Activated naive CD4-positive, alpha-beta T cell treated with anti-CD3 and anti-CD28 coated beads, Interleukin-2, amount 50 U/mL, for 72 hours (primary cell): ENCODE data around the gene SERPINA10. TPM values are rescaled to one million over a fixed set of nuclear protein-coding genes. Genes with fewer than 3 reads are reported as not detected.

Source experiments
- ATAC-seq, 2 donors: fragments of 150-1000 bp; cut with Tn5 transposase; 2 replicates each; pipeline ENCODE4 v1.10.0; 2021; ENCODE audit warnings: mild to moderate bottlenecking in 2 of 2, moderate library complexity in 2 of 2
- DNase-seq, 2 donors: peaks; one replicate each; pipeline ENCODE4 v3.0.0; 2021 to 2022; ENCODE audit warnings: low spot score in 2 of 2
- H3K27ac Mint-ChIP-seq, 2 donors: one replicate each; pipeline ENCODE4 v1.8.0; 2022; ENCODE audit warnings: mild to moderate bottlenecking in 2 of 2, mixed read lengths in 2 of 2
- H3K36me3 Mint-ChIP-seq, 2 donors: one replicate each; pipeline ENCODE4 v1.8.0; 2022; ENCODE audit warnings: mixed read lengths in 2 of 2
- H3K9me3 Mint-ChIP-seq, 2 donors: one replicate each; pipeline ENCODE4 v1.8.0; 2022; ENCODE audit warnings: mixed read lengths in 2 of 2
- total RNA-seq, 2 donors: library from RNA; stranded (reverse); gene quantifications; one replicate each; pipeline ENCODE4 v1.2.3, GENCODE V29; 2022

Gene SERPINA10
- total RNA-seq = not detected

- ATAC-seq = no peak
- no peak within 1 kb of the TSS for H3K27ac Mint-ChIP-seq
These were observed at the start of gene SERPINA10 for GRCh38 chr14:94292872-94293577. Gene SERPINA10, minus strand, starts transcription at chr14:94293268. Its CDS starts 2,675 bp downstream, at chr14:94290593.

GRCh38 chr14:94342334-94342934 lies 49.4 kb upstream of the SERPINA10 start:
- no peak for DNase-seq
- peak overlapping the region in 1 of 2 donors; percentile 1 for H3K27ac Mint-ChIP-seq

More at GRCh38 chr14:94292872-94293577, at the start of gene SERPINA10:
- DNase-seq = no peak
- H3K9me3 Mint-ChIP-seq = peaks cover 0 to 6% of the 10 kb centered on the region in 2 donors
- H3K36me3 Mint-ChIP-seq = peaks cover 0 to 5% of the 10 kb centered on the region in 2 donors

GRCh38 chr14:94341656-94342333 lies 48.7 kb upstream of the SERPINA10 start:
- DNase-seq = no peak
- peak overlapping the region; percentile 1 to 22 for H3K27ac Mint-ChIP-seq
- ATAC-seq = no peak
- H3K36me3 Mint-ChIP-seq = peaks cover 17% of the 10 kb centered on the region in 2 donors
- H3K9me3 Mint-ChIP-seq = peaks cover 13 to 17% of the 10 kb centered on the region in 2 donors

More at GRCh38 chr14:94342334-94342934, 49.4 kb upstream of the SERPINA10 start:
- H3K9me3 Mint-ChIP-seq = peaks cover 13 to 18% of the 10 kb centered on the region in 2 donors
- ATAC-seq = peak; percentile 50 to 80
- H3K36me3 Mint-ChIP-seq = peaks cover 17 to 18% of the 10 kb centered on the region in 2 donors

- H3K9me3 Mint-ChIP-seq = peaks cover 13% of the 10 kb centered on the region in 2 donors
- H3K36me3 Mint-ChIP-seq = peaks cover 13 to 17% of the 10 kb centered on the region in 2 donors
- no peak overlapping the region for H3K27ac Mint-ChIP-seq
- ATAC-seq (no peak), DNase-seq (no peak)
These were observed 47.5 kb upstream of the SERPINA10 start for GRCh38 chr14:94340533-94340932.

GRCh38 chr14:94338023-94338422 lies 45.0 kb upstream of the SERPINA10 start:
- H3K36me3 Mint-ChIP-seq = peaks cover 12 to 13% of the 10 kb centered on the region in 2 donors
- peak in 1 of 2 donors; percentile 13 for ATAC-seq
- no peak for DNase-seq
- peak overlapping the region in 1 of 2 donors; percentile 53 for H3K27ac Mint-ChIP-seq
- peaks cover 13% of the 10 kb centered on the region in 2 donors for H3K9me3 Mint-ChIP-seq

- peaks cover 12 to 13% of the 10 kb centered on the region in 2 donors for H3K36me3 Mint-ChIP-seq
- ATAC-seq (peak; percentile 28 to 60), DNase-seq (no peak)
- peaks cover 13% of the 10 kb centered on the region in 2 donors for H3K9me3 Mint-ChIP-seq
- H3K27ac Mint-ChIP-seq = no peak overlapping the region
These were observed 44.2 kb upstream of the SERPINA10 start for GRCh38 chr14:94337274-94337673.

GRCh38 chr14:94334872-94335271 lies 41.8 kb upstream of the SERPINA10 start:
- Mint-ChIP-seq H3K9me3 (no peaks in the 10 kb centered on the region), H3K27ac (no peak overlapping the region), H3K36me3 (no peaks in the 10 kb centered on the region)
- no peak for ATAC-seq
- DNase-seq = no peak

- Mint-ChIP-seq H3K27ac (no peak overlapping the region), H3K36me3 (no peaks in the 10 kb centered on the region), H3K9me3 (no peaks in the 10 kb centered on the region)
- no peak for ATAC-seq
- DNase-seq = no peak
These were observed 39.5 kb upstream of the SERPINA10 start for GRCh38 chr14:94332587-94332986.

- DNase-seq (no peak), ATAC-seq (no peak)
- Mint-ChIP-seq H3K36me3 (no peaks in the 10 kb centered on the region), H3K27ac (no peak overlapping the region), H3K9me3 (no peaks in the 10 kb centered on the region)
These were observed 39.1 kb upstream of the SERPINA10 start for GRCh38 chr14:94332063-94332583.

- no peaks in the 10 kb centered on the region for H3K9me3 Mint-ChIP-seq
- H3K36me3 Mint-ChIP-seq = no peaks in the 10 kb centered on the region
- H3K27ac Mint-ChIP-seq = no peak overlapping the region
- ATAC-seq (no peak), DNase-seq (no peak)
These were observed 38.4 kb upstream of the SERPINA10 start for GRCh38 chr14:94331462-94331861.

GRCh38 chr14:94330857-94331256 lies 37.8 kb upstream of the SERPINA10 start:
- no peak for DNase-seq
- Mint-ChIP-seq H3K27ac (no peak overlapping the region), H3K36me3 (no peaks in the 10 kb centered on the region), H3K9me3 (no peaks in the 10 kb centered on the region)
- no peak for ATAC-seq

GRCh38 chr14:94330432-94330831 lies 37.4 kb upstream of the SERPINA10 start:
- ATAC-seq (no peak), DNase-seq (no peak)
- Mint-ChIP-seq H3K9me3 (no peaks in the 10 kb centered on the region), H3K36me3 (no peaks in the 10 kb centered on the region), H3K27ac (no peak overlapping the region)

- ATAC-seq (no peak), DNase-seq (no peak)
- no peaks in the 10 kb centered on the region for H3K9me3 Mint-ChIP-seq
- H3K27ac Mint-ChIP-seq = no peak overlapping the region
- H3K36me3 Mint-ChIP-seq = no peaks in the 10 kb centered on the region
These were observed 36.8 kb upstream of the SERPINA10 start for GRCh38 chr14:94329857-94330256.

- DNase-seq = no peak
- Mint-ChIP-seq H3K36me3 (no peaks in the 10 kb centered on the region), H3K9me3 (no peaks in the 10 kb centered on the region), H3K27ac (no peak overlapping the region)
- no peak for ATAC-seq
These were observed 35.1 kb upstream of the SERPINA10 start for GRCh38 chr14:94328196-94328595.

GRCh38 chr14:94322648-94323570 lies 29.8 kb upstream of the SERPINA10 start, which contains the start of gene SERPINA6:
Gene SERPINA6, minus strand, starts transcription at chr14:94323336. Its CDS starts 8,688 bp downstream, at chr14:94314648.
- Mint-ChIP-seq H3K36me3 (no peaks in the 10 kb centered on the region), H3K9me3 (no peaks in the 10 kb centered on the region), H3K27ac (no peak within 1 kb of the TSS)
- ATAC-seq (no peak), DNase-seq (no peak)
